ENCODE data around the gene NKAIN2. TPM values are rescaled to one million over a fixed set of nuclear protein-coding genes. Genes with fewer than 3 reads are reported as not detected.
"Not testable (repeated sequence)": the region's sequence is repeated elsewhere in the genome, so short reads cannot be mapped to it uniquely, and the experiment has no call there.

The NKAIN2 gene
- total RNA-seq, 1 donor from 2014 or later: 0.06 TPM

DNA sequence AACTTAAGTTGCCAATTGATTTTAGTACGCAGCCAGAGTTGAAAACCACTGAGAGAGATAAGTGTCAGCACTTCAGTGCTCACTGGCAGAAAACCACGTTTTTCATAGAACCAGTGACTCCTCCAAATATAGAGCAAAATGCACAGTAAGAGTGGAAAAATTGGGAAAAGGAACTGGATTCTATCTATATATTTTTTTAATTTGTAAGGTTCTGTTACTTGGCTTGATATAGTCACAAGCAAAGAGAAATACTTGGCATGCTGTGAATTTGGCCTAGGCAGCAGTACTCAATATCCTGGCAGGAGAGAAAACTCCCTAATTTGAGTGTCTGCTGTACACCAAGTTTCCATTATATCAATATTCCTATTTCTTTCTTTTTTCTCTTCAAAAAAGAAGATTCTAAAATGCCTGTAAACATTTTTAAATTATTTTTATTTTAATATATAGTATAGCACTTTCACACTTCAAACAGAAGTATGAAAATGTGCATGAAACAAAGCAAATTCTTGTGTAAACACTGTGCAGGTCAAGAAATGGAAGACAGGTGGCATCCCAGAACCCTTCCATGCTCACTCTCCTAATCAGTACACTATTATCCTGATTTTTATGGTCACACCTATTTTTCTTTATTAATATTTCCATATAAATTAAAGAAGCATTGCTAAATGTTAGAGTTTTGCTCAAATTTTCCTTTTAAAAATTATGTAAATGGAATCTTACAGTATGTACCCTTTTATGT is 596.8 kb downstream of the NKAIN2 start:
- DNase-seq (ENCODE audit: extremely low read depth, low read depth, low spot score): no peak

DNA sequence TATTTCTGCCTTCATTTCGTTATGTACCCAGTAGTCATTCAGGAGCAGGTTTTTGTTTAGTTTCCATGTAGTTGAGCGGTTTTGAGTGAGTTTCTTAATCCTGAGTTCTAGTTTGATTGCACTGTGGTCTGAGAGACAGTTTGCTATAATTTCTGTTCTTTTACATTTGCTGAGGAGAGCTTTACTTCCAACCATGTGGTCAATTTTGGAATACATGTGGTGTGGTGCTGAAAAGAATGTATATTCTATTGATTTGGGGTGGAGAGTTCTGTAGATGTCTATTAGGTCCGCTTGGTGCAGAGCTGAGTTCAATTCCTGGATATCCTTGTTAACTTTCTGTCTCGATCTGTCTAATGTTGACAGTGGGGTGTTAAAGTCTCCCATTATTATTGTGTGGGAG is 606.8 kb downstream of the NKAIN2 start:
- not testable (repeated sequence) for DNase-seq (ENCODE audit: extremely low read depth, low read depth, low spot score)

GRCh38 chr6:124412657-124413056 is 609.0 kb downstream of the NKAIN2 start:
- not testable (repeated sequence) for DNase-seq (ENCODE audit: extremely low read depth, low read depth, low spot score)

DNA sequence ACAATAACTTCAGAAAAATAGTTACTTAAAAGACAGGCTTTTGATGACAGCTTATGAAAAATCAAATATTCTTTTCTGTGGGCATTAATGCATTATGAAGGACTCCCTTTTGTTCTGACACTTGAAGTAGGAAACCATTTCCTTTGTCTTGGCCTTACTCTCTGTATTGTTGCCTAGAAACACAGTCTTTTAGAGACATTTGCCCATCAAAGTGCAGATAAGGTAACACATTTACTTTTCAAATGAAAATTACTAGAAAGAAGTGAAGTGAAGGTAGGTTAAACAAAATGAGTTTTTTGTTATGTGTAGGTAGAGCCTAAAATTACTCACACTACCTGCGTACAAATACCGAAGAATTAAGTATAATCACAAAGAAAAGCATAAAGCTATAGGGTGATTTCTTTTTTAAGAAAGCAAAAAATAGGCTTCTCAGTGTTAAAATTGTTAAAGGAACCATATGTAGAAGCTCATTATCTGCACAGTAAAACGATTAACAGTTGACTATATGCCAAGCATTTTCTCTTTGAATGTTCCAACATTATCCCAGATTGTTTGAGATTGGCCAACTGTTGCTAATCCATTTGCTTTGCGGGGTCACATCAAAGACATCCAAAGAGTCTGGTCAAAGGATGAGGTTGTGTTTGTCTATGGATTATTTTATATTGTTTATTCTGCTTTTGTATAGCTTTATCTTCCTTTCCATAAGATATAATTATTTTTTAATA is 616.6 kb downstream of the NKAIN2 start:
- DNase-seq (ENCODE audit: extremely low read depth, low read depth, low spot score): no peak

DNA sequence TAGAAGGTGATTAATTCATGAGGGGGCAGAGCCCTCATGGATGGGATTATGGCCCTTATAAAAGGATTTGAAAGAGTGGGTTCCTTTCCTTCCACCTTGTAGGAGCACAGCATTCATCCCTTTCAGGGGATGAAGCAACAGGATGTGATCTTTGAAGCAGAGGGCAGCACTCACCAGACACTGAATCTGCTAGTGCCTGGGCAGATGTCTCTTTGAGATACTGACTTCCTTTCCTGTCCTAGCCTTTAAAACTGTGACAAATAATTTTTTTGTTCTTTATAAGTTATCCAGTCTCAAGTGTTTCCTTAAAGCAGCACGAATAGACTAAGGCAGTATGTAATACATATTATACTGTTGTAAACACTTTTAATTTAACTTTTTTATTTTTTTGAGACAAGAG is 620.0 kb downstream of the NKAIN2 start:
- DNase-seq (ENCODE audit: extremely low read depth, low read depth, low spot score): no peak

DNA sequence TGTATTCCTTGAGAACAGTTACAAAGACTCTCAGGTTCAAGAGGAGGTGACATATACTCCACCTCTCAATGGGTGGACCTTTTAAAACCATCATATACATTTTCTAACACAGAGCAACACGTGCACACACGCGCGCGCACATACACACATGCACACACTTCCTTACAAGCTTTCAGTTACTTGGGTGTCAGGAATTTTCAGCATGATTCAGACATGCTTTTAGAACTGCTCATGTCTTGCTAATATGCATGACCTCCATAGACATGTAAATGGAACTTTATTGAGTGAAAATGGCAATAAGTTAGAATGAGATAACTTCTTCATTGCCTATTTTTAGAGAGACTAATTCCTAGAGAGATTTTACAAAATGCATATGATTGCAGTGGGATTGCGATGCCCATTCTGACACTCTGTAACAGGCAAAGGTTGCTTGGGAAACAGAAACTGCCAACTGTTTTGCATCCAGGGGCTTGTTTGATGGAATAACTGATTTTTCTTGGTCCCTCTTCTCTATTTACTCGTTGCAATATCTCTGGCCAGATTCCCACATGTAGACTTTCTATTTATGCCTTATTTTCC is 627.2 kb downstream of the NKAIN2 start:
- no peak for DNase-seq (ENCODE audit: extremely low read depth, low read depth, low spot score)

DNA sequence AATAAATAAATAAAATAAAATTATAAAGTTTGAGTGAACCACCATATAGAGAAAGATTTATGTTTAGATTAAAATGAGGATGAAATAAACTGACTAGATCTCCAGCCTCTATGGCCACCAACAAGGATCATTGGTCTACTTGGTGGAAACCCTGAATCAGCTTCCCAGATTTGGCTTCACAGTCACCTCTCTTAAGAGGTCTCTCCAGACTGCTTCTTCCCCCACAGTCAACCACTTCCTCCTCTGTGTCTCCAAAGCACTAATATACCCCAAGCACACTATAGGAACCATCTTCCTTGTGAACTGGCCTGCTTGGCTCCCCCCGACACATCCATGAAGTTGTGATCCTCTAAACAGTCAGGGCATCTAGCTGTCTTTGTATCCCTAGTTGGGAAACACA is 629.0 kb downstream of the NKAIN2 start:
- no peak for DNase-seq (ENCODE audit: extremely low read depth, low read depth, low spot score)

DNA sequence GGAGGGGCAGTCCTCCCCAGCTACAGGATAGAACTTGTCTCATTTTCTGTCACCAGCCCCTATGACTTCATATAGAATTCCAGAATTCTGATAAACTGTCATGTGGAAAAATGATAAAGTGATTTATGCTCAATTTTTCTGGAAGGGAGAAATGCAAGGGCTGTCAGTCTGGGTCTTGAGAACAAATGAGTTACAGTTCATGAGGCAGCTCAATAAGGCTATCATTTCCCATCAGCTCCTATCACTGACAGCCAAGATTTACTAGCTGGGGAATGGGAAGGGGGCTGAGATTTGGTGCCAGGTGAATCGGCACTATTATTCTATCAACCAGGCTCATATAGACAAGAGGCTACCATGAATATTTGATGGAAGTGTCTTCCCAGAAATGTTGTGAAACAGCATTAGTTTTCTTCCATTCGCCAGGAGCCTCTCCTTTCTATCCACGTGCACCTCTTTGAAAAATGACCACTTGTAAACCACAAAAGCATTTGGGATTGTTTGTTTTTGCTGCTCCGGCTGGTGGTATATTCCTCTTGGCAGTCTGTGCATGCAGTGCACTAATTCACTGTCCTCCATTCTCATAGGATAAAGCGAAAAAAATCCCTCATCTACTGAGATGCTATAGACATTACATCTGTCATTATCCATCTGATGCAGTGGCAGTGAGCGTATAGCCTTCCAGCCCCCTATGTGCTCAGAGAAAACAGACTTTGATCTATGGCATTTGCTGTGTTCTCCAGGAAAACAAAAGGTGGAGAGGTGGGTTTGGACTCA is 629.9 kb downstream of the NKAIN2 start:
- no peak for DNase-seq (ENCODE audit: extremely low read depth, low read depth, low spot score)

GRCh38 chr6:124434421-124434820 is 630.8 kb downstream of the NKAIN2 start:
- DNase-seq (ENCODE audit: extremely low read depth, low read depth, low spot score): no peak

DNA sequence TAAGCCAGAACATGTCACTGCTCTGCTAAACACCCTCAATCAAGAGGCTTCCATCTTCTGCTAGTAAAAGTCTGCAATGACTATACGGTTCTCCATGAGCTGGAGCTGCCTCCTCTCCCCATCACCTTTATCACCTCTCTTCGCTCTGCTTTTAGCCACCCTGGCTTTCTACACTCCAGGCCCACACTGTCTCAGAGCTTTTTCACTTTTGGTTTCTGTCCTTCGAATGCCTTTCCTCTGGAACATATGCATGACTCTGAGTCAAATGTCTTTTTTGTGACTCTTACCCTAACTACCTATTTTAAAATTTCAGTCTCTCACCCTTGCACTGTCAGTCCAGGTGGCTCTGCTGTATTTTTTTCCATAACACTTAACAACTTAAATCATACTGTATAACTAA is 633.1 kb downstream of the NKAIN2 start:
- DNase-seq (ENCODE audit: extremely low read depth, low read depth, low spot score): no peak

- DNase-seq (ENCODE audit: extremely low read depth, low read depth, low spot score): no peak
Observed at GRCh38 chr6:124438546-124439065, 634.9 kb downstream of the NKAIN2 start.

- DNase-seq (ENCODE audit: extremely low read depth, low read depth, low spot score): no peak
Observed at GRCh38 chr6:124441450-124441849, 637.8 kb downstream of the NKAIN2 start.

DNA sequence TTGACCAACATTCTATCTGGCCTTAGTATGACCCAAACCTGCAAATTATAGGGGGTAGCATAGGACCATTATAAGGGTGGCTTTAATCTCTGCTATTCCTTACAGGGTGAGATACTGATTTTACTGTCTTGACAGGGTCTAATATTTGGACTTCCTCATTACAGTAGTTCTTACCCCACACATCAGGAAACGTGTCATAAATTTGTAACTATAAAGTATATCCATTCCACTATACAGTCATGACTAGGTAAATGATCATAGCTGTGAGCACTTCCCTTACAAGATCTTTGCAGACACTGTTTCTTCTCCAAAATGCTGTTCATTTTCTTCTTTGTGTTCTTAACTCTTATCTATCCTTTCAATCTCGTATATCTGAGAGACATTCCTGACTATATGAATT is 639.9 kb downstream of the NKAIN2 start:
- no peak for DNase-seq (ENCODE audit: extremely low read depth, low read depth, low spot score)

GRCh38 chr6:124445581-124445980 is 641.9 kb downstream of the NKAIN2 start:
- no peak for DNase-seq (ENCODE audit: extremely low read depth, low read depth, low spot score)

- DNase-seq (ENCODE audit: extremely low read depth, low read depth, low spot score): no peak
Observed at GRCh38 chr6:124446961-124447360, 643.3 kb downstream of the NKAIN2 start.

DNA sequence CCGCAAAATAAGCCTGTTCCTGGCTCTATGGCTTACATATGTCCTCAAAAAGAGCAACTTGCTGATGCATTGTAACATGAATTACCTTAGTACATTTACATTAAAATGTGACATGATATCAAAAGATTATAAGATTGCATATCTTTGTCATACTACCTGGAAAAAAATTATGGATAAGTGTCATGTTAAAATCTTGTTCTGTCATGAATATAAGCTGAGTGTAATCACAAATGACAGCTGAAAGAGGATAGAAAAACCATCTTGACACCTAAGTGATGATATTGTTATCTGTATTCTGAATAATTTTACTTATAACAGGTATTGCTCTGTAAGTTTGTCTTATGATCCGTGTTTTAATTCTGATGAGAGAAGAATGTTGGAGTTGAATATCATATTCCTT is 655.6 kb downstream of the NKAIN2 start:
- no peak for DNase-seq (ENCODE audit: extremely low read depth, low read depth, low spot score)

DNA sequence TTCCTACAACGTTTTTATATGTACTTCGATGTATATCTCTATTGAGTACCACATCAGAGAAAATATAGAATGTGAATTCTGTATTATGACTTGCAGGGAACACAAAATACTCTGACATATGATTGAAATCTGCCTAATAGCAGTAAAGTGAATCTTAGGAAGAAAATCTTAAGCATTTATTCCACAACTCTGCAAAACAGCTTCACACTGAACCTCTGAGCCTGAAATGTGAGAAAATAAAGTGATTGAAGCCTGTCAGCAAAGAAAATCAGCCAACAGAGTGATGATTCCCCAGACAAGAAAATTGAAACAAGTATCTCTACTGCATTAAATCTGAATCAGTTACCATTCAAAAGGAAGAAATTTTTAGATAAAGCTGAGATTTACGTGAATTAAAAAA is 659.1 kb downstream of the NKAIN2 start:
- no peak for DNase-seq (ENCODE audit: extremely low read depth, low read depth, low spot score)

DNA sequence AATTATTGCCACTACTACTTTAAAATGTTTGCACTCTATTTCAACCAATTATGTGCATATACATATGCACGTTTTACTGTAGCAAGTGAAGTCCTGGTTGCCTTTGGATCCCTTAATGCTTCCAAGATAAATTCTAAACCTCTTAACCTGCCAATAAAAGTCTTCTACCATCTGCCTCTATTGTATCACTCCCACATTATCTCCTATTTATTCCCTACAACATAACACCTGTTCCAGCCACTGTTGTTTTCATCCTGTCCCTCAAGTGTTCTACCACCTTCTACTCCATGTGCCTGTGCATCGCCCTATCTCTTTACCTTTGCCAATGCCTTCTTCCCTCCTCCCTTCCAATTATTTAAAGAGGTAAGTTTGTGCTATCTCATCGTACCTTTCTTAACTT is 659.6 kb downstream of the NKAIN2 start:
- DNase-seq (ENCODE audit: extremely low read depth, low read depth, low spot score): no peak

DNA sequence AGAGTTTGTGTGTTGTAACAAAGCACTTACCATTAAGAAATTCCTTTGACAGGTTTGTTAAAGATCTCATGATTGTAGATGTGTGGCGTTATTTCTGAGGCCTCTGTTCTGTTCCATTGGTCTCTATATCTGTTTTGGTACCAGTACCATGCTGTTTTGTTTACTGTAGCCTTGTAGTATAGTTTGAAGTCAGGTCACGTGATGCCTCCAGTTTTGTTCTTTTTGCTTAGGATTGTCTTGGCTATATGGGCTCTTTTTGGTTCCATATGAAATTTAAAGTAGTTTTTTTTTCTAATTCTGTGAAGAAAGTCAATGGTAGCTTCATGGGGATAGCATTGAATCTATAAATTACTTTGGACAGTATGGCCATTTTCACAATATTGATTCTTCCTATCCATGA is 660.9 kb downstream of the NKAIN2 start:
- not testable (repeated sequence) for DNase-seq (ENCODE audit: extremely low read depth, low read depth, low spot score)

GRCh38 chr6:124466949-124467348 is 663.3 kb downstream of the NKAIN2 start:
- no peak for DNase-seq (ENCODE audit: extremely low read depth, low read depth, low spot score)

DNA sequence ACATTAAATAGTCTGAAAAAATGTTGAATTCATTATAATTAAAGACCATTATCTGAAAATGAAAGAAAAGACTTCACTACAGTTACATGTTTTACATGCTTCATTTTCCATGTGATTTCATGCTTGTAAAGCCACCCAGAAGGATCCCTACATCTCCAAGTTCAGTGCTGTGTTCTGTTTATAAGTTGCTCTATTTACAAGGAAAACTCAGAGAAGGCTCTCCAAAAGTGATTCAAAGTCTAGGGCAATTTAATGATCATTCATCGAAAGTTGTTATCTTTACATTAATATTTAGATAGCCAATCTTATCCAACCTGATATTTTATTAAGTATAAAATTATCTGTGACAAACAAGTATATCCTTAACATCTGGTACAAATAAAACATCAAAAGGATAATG is 663.7 kb downstream of the NKAIN2 start:
- no peak for DNase-seq (ENCODE audit: extremely low read depth, low read depth, low spot score)

All from glomerular endothelial cell (primary cell).